IMR-90 (cell line): ENCODE data around the gene COLQ. TPM values are rescaled to one million over a fixed set of nuclear protein-coding genes. Genes with fewer than 3 reads are reported as not detected.
A peak's percentile ranks its signal among the peaks of the same experiment; 100 is the strongest.

Experiments used
- ATAC-seq: fragments of 200-7000 bp; cut with Tn5 transposase; 2 replicates; pipeline ENCODE4 v1.9.1; 2020; ENCODE audit warnings: low read depth, mild to moderate bottlenecking, moderate library complexity
- BruUV-seq: library from RNA; stranded (reverse); fragments of 400-500 nt; replicated peaks from 2 replicates; lab custom pipeline; 2021; lab: Mats Ljungman, UMichigan
- CTCF ChIA-PET: fragments of 300-600 bp; formaldehyde crosslinking; extraction: SDS; loops from one replicate; lab custom pipeline; 2021; ENCODE audit warnings: antibody characterized with exemption; lab: Yijun Ruan, JAX
- POLR2A ChIA-PET: fragments of 300-600 bp; sonication (Branson Sonifier 250); formaldehyde crosslinking; loops from one replicate; lab custom pipeline; 2022; ENCODE audit warnings: antibody characterized with exemption; ENCODE audit not compliant: unreplicated experiment; lab: Charles Lee
- DNase-seq: peaks from one replicate; pipeline ENCODE4 v3.0.0; 2013
- H2AFZ ChIP-seq: replicated peaks from 2 replicates; pipeline ENCODE3; 2013; ENCODE audit warnings: low read length, mild to moderate bottlenecking; ENCODE audit not compliant: poor library complexity
- H2AK5ac ChIP-seq: 2 replicates; pipeline ENCODE4 v1.6.1; 2013; ENCODE audit warnings: low read depth, low read length, inconsistent platforms
- H2AK9ac ChIP-seq: replicated peaks from 2 replicates; pipeline ENCODE3; 2013; ENCODE audit warnings: mild to moderate bottlenecking, low read depth, low read length, moderate library complexity; ENCODE audit not compliant: poor library complexity
- H2BK120ac ChIP-seq: 2 replicates; pipeline ENCODE4 v1.6.1; 2013; ENCODE audit warnings: low read depth, low read length, inconsistent platforms
- H2BK15ac ChIP-seq: 3 replicates; pipeline ENCODE4 v1.6.1; 2013; ENCODE audit warnings: low read depth, low read length, inconsistent platforms
- H2BK20ac ChIP-seq: 2 replicates; pipeline ENCODE4 v1.6.1; 2013; ENCODE audit warnings: low read depth, mild to moderate bottlenecking, inconsistent platforms, low read length, moderate library complexity
- H2BK5ac ChIP-seq: 2 replicates; pipeline ENCODE4 v1.6.1; 2013; ENCODE audit warnings: mild to moderate bottlenecking, low read depth, low read length, inconsistent platforms; ENCODE audit not compliant: poor library complexity, severe bottlenecking
- H3K14ac ChIP-seq: replicated peaks from 2 replicates; pipeline ENCODE4 v1.6.1; 2013; ENCODE audit warnings: low read depth, low read length, inconsistent platforms
- H3K18ac ChIP-seq: 2 replicates; pipeline ENCODE4 v1.6.1; 2013; ENCODE audit warnings: low read depth, low read length, control low read depth
- H3K23ac ChIP-seq: 2 replicates; pipeline ENCODE4 v1.6.1; 2013; ENCODE audit warnings: low read depth, low read length, inconsistent platforms
- H3K27ac ChIP-seq: 2 replicates; pipeline ENCODE4 v1.5.1; 2013; ENCODE audit warnings: mild to moderate bottlenecking, control low read depth, low read length; ENCODE audit not compliant: insufficient read depth
- H3K27me3 ChIP-seq: 2 replicates; pipeline ENCODE4 v1.6.1; 2013; ENCODE audit warnings: low read length; ENCODE audit not compliant: control insufficient read depth, insufficient read depth
- H3K36me3 ChIP-seq: 2 replicates; pipeline ENCODE4 v1.6.1; 2013; ENCODE audit warnings: low read length, mixed read lengths; ENCODE audit not compliant: control insufficient read depth, insufficient read depth
- H3K4ac ChIP-seq: 2 replicates; pipeline ENCODE4 v1.6.1; 2013; ENCODE audit warnings: low read depth, low read length, inconsistent platforms
- H3K4me1 ChIP-seq: 2 replicates; pipeline ENCODE4 v1.6.1; 2013; ENCODE audit warnings: low read length, mixed read lengths; ENCODE audit not compliant: control insufficient read depth, insufficient read depth
- H3K4me2 ChIP-seq: 2 replicates; pipeline ENCODE4 v1.6.1; 2013; ENCODE audit warnings: low read depth, mild to moderate bottlenecking, control low read depth, low read length, moderate library complexity
- H3K4me3 ChIP-seq: 2 replicates; pipeline ENCODE4 v1.5.1; 2013; ENCODE audit warnings: low read depth, mild to moderate bottlenecking, control low read depth, low read length, moderate library complexity; ENCODE audit not compliant: insufficient read depth
- H3K56ac ChIP-seq: 2 replicates; pipeline ENCODE4 v1.6.1; 2013; ENCODE audit warnings: low read length, inconsistent platforms; ENCODE audit not compliant: insufficient read depth; ENCODE audit errors: extremely low read depth
- H3K79me1 ChIP-seq, 2 experiments: 2 replicates each; pipeline ENCODE4 v1.6.1; 2013; ENCODE audit warnings: low read length in 2 of 2, inconsistent platforms in 1 of 2, low read depth in 1 of 2
- H3K9ac ChIP-seq: 2 replicates; pipeline ENCODE4 v1.6.1; 2013; ENCODE audit warnings: low read depth, low read length, control low read depth
- H3K9me1 ChIP-seq: 2 replicates; pipeline ENCODE4 v1.6.1; 2013; ENCODE audit warnings: low read length, inconsistent platforms; ENCODE audit not compliant: insufficient read depth
- H3K9me3 ChIP-seq: 2 replicates; pipeline ENCODE4 v1.6.1; 2013; ENCODE audit warnings: low read length; ENCODE audit not compliant: control insufficient read depth, insufficient read depth
- H4K20me1 ChIP-seq: 2 replicates; pipeline ENCODE4 v1.6.1; 2013; ENCODE audit warnings: low read length, inconsistent platforms; ENCODE audit not compliant: insufficient read depth
- H4K5ac ChIP-seq: 2 replicates; pipeline ENCODE4 v1.6.1; 2013; ENCODE audit warnings: mild to moderate bottlenecking, low read depth, low read length, control low read depth
- H4K8ac ChIP-seq, 2 experiments: 2 replicates each; pipeline ENCODE4 v1.6.1; 2013; ENCODE audit warnings: low read depth in 2 of 2, low read length in 2 of 2, control low read depth in 1 of 2, inconsistent platforms in 1 of 2
- H4K91ac ChIP-seq: 2 replicates; pipeline ENCODE4 v1.6.1; 2013; ENCODE audit warnings: low read depth, low read length, inconsistent platforms; ENCODE audit not compliant: insufficient read depth
- CHD1 ChIP-seq: IDR thresholded peaks from 2 replicates; pipeline ENCODE4 v1.6.1; 2012; ENCODE audit warnings: low read depth, low read length, improper control_type of control experiment
- MXI1 ChIP-seq: IDR thresholded peaks from 2 replicates; pipeline ENCODE4 v1.6.1; 2012; ENCODE audit warnings: low read depth, mild to moderate bottlenecking, low read length, moderate library complexity, borderline replicate concordance
- WGBS, 2 experiments: methylation state at CpG; one replicate each; pipeline versions ENCODE4 v1.1.5 to v1.1.7; 2013; ENCODE audit warnings: missing lambda C conversion rate in 2 of 2; ENCODE audit not compliant: insufficient read length in 1 of 2; ENCODE audit errors: extremely low coverage in 2 of 2; 5-methylcytosine and 5-hydroxymethylcytosine counted together
- dilution Hi-C: fragments of 300-500 bp; cut with HindIII; formaldehyde crosslinking; loops from one replicate; pipeline ENCODE4 v1.14.3; 2018; ENCODE audit warnings: low sequenced_read_pairs; ENCODE audit not compliant: unreplicated experiment
- in situ Hi-C: fragments of 300-500 bp; cut with MboI; formaldehyde crosslinking; loops from 3 replicates; pipeline ENCODE4 v1.14.3; 2019; ENCODE audit warnings: low sequenced_read_pairs, inconsistent platforms, mixed read lengths
- intact Hi-C: fragments of 100-400 bp; cut with micrococcal nuclease; formaldehyde crosslinking; loops from 2 replicates; pipeline ENCODE4 v1.10.0; 2022
- polyA plus RNA-seq, 3 experiments: library from polyadenylated mRNA; depleted of rRNA; stranded (reverse); fragments of >200 nt; gene quantifications; 2 replicates each; pipeline ENCODE4 v1.2.3, GENCODE V29; 2012; ENCODE audit warnings: low replicate concordance in 1 of 3
- total RNA-seq: library from RNA; depleted of rRNA; stranded (reverse); fragments of >200 nt; gene quantifications from 2 replicates; pipeline ENCODE4 v1.2.3, GENCODE V29; 2012

Gene COLQ
- total and polyA plus RNA-seq, 2 of the 4 experiments (the other 2 are of a cell fraction), result 0.18 to 0.65 TPM

DNA sequence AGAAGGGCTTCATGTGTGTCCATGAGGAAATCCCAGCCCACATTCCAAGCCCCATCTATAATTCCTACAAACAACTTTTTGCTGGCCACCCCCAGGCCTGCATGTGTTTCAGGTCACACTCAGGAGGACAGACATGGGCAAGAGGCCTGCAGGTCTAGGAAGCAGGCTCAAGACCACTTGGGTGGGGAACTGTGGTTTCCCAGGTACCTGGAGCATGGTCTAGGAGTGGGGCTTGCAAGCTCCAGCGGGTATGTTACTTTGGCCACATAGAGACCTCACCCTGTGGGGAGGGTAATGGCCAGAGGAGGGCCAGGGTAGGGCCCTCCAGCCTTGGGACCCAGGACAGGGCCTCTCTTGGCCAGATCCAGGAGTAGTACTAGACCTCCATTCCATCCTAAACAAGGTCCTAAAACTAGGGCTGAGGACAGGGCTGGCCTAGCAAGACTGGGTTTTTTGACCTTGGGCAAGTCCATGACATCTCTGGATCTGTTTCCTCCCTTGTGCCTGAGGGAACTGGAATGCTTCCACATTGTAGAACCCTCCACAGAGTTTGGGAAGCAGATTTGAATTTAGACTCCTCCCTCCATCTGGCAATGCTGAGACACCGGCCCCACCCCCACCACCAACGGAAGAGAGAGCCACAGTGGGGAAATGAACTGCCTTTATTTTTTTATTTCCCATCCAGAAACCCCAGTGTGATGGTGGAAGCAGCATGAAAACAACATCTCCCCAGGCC, 71.8 kb downstream of the COLQ start:
- no peaks in the 10 kb centered on the region for H4K20me1 ChIP-seq
- intact Hi-C loops (no loop called here), in situ Hi-C loops (no loop called here), dilution Hi-C loops (no loop called here)
- CTCF ChIA-PET, result no interaction called here
- H2BK15ac ChIP-seq, result no peak overlapping the region
- no peak overlapping the region for H3K4ac ChIP-seq
- ATAC-seq, result no peak
- no peak overlapping the region for H2BK5ac ChIP-seq
- H4K91ac ChIP-seq, result no peak overlapping the region
- no peaks in the 10 kb centered on the region for H3K79me1 ChIP-seq
- no peak overlapping the region for H2AFZ ChIP-seq
- peaks cover 3% of the 10 kb centered on the region; the same call in 1 of the 2 replicates for H3K9me1 ChIP-seq
- H4K8ac ChIP-seq, result no peak overlapping the region
- POLR2A ChIA-PET, result no interaction called here
- no peaks in the 10 kb centered on the region for H3K9me3 ChIP-seq
- no peak overlapping the region for H3K14ac ChIP-seq
- H2BK120ac ChIP-seq, result no peak overlapping the region
- no peak overlapping the region for H2AK5ac ChIP-seq
- no peak for DNase-seq
- H3K4me1 ChIP-seq, result no peaks in the 10 kb centered on the region
- no peak overlapping the region for H3K56ac ChIP-seq
- H4K5ac ChIP-seq, result no peak overlapping the region
- peak overlapping the region; percentile 70 for H2AK9ac ChIP-seq
- no peaks in the 10 kb centered on the region for H3K36me3 ChIP-seq
- no peak overlapping the region for H2BK20ac ChIP-seq
- H3K27ac ChIP-seq, result no peak overlapping the region
- no peak overlapping the region for H3K4me2 ChIP-seq
- H3K23ac ChIP-seq, result no peak overlapping the region
- no CpG with 5 or more reads among the region's 3 CpGs for WGBS, 2 experiments
- no peak for TF ChIP-seq MXI1
- no peak for TF ChIP-seq CHD1
- no peaks in the 10 kb centered on the region; the same call in 1 of the 2 replicates for H3K27me3 ChIP-seq
- no peak overlapping the region for H3K18ac ChIP-seq
- H3K9ac ChIP-seq, result no peak overlapping the region
- no TSS peak for BruUV-seq
- no peak overlapping the region for H3K4me3 ChIP-seq
